ENCODE results near the gene CCDC142. TPM values are rescaled to one million over a fixed set of nuclear protein-coding genes. Genes with fewer than 3 reads are reported as not detected.

CCDC142 gene
- total and polyA plus RNA-seq, 4 donors, result 5.1 to 28.3 (median 10.8) TPM

GRCh38 chr2:74424995-74425406 is 57.8 kb downstream of the CCDC142 start:
- H3K4me3 ChIP-seq (ENCODE audit: low read depth in 1 of 3, low read length in 3 of 3), result no peak overlapping the region
- no peak for TF ChIP-seq FOXA2 (IDR thresholded peaks at IDR 0.05)
- no peak for TF ChIP-seq YY1 (IDR thresholded peaks at IDR 0.05)
- no peak for TF ChIP-seq HNF4G (IDR thresholded peaks at IDR 0.05)
- TF ChIP-seq CTCF (IDR thresholded peaks at IDR 0.05; ENCODE audit: low read depth, low read length, missing input control), result no peak
- TF ChIP-seq SP1 (IDR thresholded peaks at IDR 0.05), result no peak
- TF ChIP-seq JUND (IDR thresholded peaks at IDR 0.05), result no peak
- TF ChIP-seq HNF4A (conservative IDR thresholded peaks at IDR 0.05), result no peak
- no peak for TF ChIP-seq REST (IDR thresholded peaks at IDR 0.05)
- no peak for TF ChIP-seq RAD21 (IDR thresholded peaks at IDR 0.05)
- no peak for TF ChIP-seq MAX (IDR thresholded peaks at IDR 0.05)
- H3K27ac ChIP-seq (ENCODE audit: low read depth in 1 of 2, low read length in 2 of 2), result no peak overlapping the region
- H3K36me3 ChIP-seq (ENCODE audit: control insufficient read depth in 4 of 4, insufficient read depth in 3 of 4, low read depth in 1 of 4, low read length in 3 of 4), result peaks cover 10 to 41% (median 27%) of the 10 kb centered on the region in 4 donors
- H3K27me3 ChIP-seq (ENCODE audit: control insufficient read depth in 4 of 4, insufficient read depth in 4 of 4, low read length in 3 of 4), result no peaks in the 10 kb centered on the region
- DNase-seq (ENCODE audit: low spot score), result no peak
- H3K9ac ChIP-seq (ENCODE audit: low read depth in 1 of 2, low read length in 2 of 2), result no peak overlapping the region
- WGBS, result 92% methylated on average over 5 of the region's 5 CpGs
- peaks cover 6 to 28% (median 21%) of the 10 kb centered on the region in 4 donors for H3K4me1 ChIP-seq (ENCODE audit: control insufficient read depth in 4 of 4, insufficient read depth in 4 of 4, low read length in 3 of 4)
- H3K9me3 ChIP-seq (ENCODE audit: control insufficient read depth in 4 of 4, low read length in 3 of 4), result no peaks in the 10 kb centered on the region

- TF ChIP-seq HNF4A (conservative IDR thresholded peaks at IDR 0.05), result no peak
- TF ChIP-seq JUND (IDR thresholded peaks at IDR 0.05), result no peak
- no peak for DNase-seq (ENCODE audit: low spot score)
- Histone ChIP-seq H3K27ac (ENCODE audit: low read depth in 1 of 2, low read length in 2 of 2) (no peak overlapping the region), H3K9me3 (ENCODE audit: control insufficient read depth in 4 of 4, low read length in 3 of 4) (no peaks in the 10 kb centered on the region), H3K4me3 (ENCODE audit: low read depth in 1 of 3, low read length in 3 of 3) (no peak overlapping the region), H3K36me3 (ENCODE audit: control insufficient read depth in 4 of 4, insufficient read depth in 3 of 4, low read depth in 1 of 4, low read length in 3 of 4) (peaks cover 10 to 41% (median 27%) of the 10 kb centered on the region in 4 donors), H3K27me3 (ENCODE audit: control insufficient read depth in 4 of 4, insufficient read depth in 4 of 4, low read length in 3 of 4) (no peaks in the 10 kb centered on the region), H3K4me1 (ENCODE audit: control insufficient read depth in 4 of 4, insufficient read depth in 4 of 4, low read length in 3 of 4) (peaks cover 6 to 22% (median 15%) of the 10 kb centered on the region in 4 donors), H3K9ac (ENCODE audit: low read depth in 1 of 2, low read length in 2 of 2) (no peak overlapping the region)
- WGBS, result 72% methylated on average over 5 of the region's 5 CpGs
These were observed 58.4 kb downstream of the CCDC142 start for GRCh38 chr2:74424139-74424992.

Other genes starting within 250 kb of the CCDC142 start
- gene SLC4A5, start 139.6 kb downstream of the CCDC142 start, total RNA-seq, result under 1 TPM; 0.42 to 0.50 TPM
- under 1 TPM; 0.12 to 0.15 TPM for gene SLC4A5, start 139.6 kb downstream of the CCDC142 start, polyA plus RNA-seq
- gene DCTN1, start 102.7 kb downstream of the CCDC142 start, total RNA-seq, result 10 to 100 TPM; 34.8 to 40.9 TPM
- gene DCTN1, start 102.7 kb downstream of the CCDC142 start, polyA plus RNA-seq, result 10 to 100 TPM; 29.7 to 32.1 TPM
- under 1 TPM; 0.08 to 0.23 TPM for gene C2orf81, start 61.4 kb downstream of the CCDC142 start, total RNA-seq
- gene C2orf81, start 61.4 kb downstream of the CCDC142 start, polyA plus RNA-seq, result under 1 TPM; 0.35 to 0.44 TPM
- gene WDR54, start 61.3 kb downstream of the CCDC142 start, total RNA-seq, result 1 to 10 TPM; 1.7 to 4.2 TPM
- gene WDR54, start 61.3 kb downstream of the CCDC142 start, polyA plus RNA-seq, result 1 to 10 TPM; 3.0 to 3.2 TPM
- 10 to 100 TPM; 27.8 to 98.0 TPM for gene RTKN, start 41.1 kb downstream of the CCDC142 start, total RNA-seq
- 10 to 100 TPM; 54.4 to 91.7 TPM for gene RTKN, start 41.1 kb downstream of the CCDC142 start, polyA plus RNA-seq
- gene INO80B, start 27.9 kb downstream of the CCDC142 start, total RNA-seq, result 10 to 100 TPM in 1 of 2 donors, 1 to 10 TPM in 1; 7.0 to 14.8 TPM
- gene INO80B, start 27.9 kb downstream of the CCDC142 start, polyA plus RNA-seq, result 10 to 100 TPM in 1 of 2 donors, 1 to 10 TPM in 1; 2.7 to 14.0 TPM
- 10 to 100 TPM; 23.5 to 26.2 TPM for gene WBP1, start 24.6 kb downstream of the CCDC142 start, total RNA-seq
- 10 to 100 TPM; 19.2 to 45.0 TPM for gene WBP1, start 24.6 kb downstream of the CCDC142 start, polyA plus RNA-seq
- gene MOGS, start 17.6 kb downstream of the CCDC142 start, total RNA-seq, result 10 to 100 TPM; 23.4 to 50.0 TPM
- gene MOGS, start 17.6 kb downstream of the CCDC142 start, polyA plus RNA-seq, result 10 to 100 TPM; 21.2 to 38.6 TPM
- 10 to 100 TPM; 12.6 to 21.0 TPM for gene MRPL53, start 10.3 kb downstream of the CCDC142 start, total RNA-seq
- gene MRPL53, start 10.3 kb downstream of the CCDC142 start, polyA plus RNA-seq, result 10 to 100 TPM; 51.1 to 72.5 TPM
- gene TTC31, start 83 bp upstream of the CCDC142 start, total RNA-seq, result 10 to 100 TPM in 1 of 2 donors, 1 to 10 TPM in 1; 9.9 to 26.4 TPM
- gene TTC31, start 83 bp upstream of the CCDC142 start, polyA plus RNA-seq, result 10 to 100 TPM; 15.3 to 16.3 TPM
- 1 to 10 TPM in 1 of 2 donors, under 1 TPM in 1; 0.84 to 2.7 TPM for gene LBX2, start 16.6 kb upstream of the CCDC142 start, total RNA-seq
- 1 to 10 TPM; 2.3 to 2.8 TPM for gene LBX2, start 16.6 kb upstream of the CCDC142 start, polyA plus RNA-seq
- 10 to 100 TPM in 1 of 2 donors, 1 to 10 TPM in 1; 3.3 to 11.1 TPM for gene PCGF1, start 24.7 kb upstream of the CCDC142 start, total RNA-seq
- gene PCGF1, start 24.7 kb upstream of the CCDC142 start, polyA plus RNA-seq, result 10 to 100 TPM; 10.6 to 12.5 TPM
- not detected for gene TLX2, start 31.5 kb upstream of the CCDC142 start, total RNA-seq
- gene TLX2, start 31.5 kb upstream of the CCDC142 start, polyA plus RNA-seq, result not detected
- 1 to 10 TPM in 1 of 2 donors, under 1 TPM in 1; 0.08 to 1.0 TPM for gene DQX1, start 43.2 kb upstream of the CCDC142 start, total RNA-seq
- under 1 TPM in 1 of 2 donors, not detected in 1; 0.05 TPM for gene DQX1, start 43.2 kb upstream of the CCDC142 start, polyA plus RNA-seq
- gene AUP1, start 46.7 kb upstream of the CCDC142 start, total RNA-seq, result 100 to 1,000 TPM in 1 of 2 donors, 10 to 100 TPM in 1; 62.6 to 126 TPM
- 100 to 1,000 TPM in 1 of 2 donors, 10 to 100 TPM in 1; 96.4 to 122 TPM for gene AUP1, start 46.7 kb upstream of the CCDC142 start, polyA plus RNA-seq
- 10 to 100 TPM; 18.7 to 81.8 TPM for gene HTRA2, start 46.9 kb upstream of the CCDC142 start, total RNA-seq
- gene HTRA2, start 46.9 kb upstream of the CCDC142 start, polyA plus RNA-seq, result 10 to 100 TPM; 13.3 to 18.2 TPM
- gene LOXL3, start 70.9 kb upstream of the CCDC142 start, total RNA-seq, result 1 to 10 TPM; 1.6 to 2.8 TPM
- gene LOXL3, start 70.9 kb upstream of the CCDC142 start, polyA plus RNA-seq, result under 1 TPM; 0.31 to 0.98 TPM
- gene DOK1, start 71.7 kb upstream of the CCDC142 start, total RNA-seq, result 1 to 10 TPM; 4.6 to 8.6 TPM
- gene DOK1, start 71.7 kb upstream of the CCDC142 start, polyA plus RNA-seq, result 1 to 10 TPM; 2.0 to 3.6 TPM
- under 1 TPM; under 0.01 to 0.09 TPM for gene M1AP, start 165.3 kb upstream of the CCDC142 start, total RNA-seq
- gene M1AP, start 165.3 kb upstream of the CCDC142 start, polyA plus RNA-seq, result under 1 TPM; 0.06 to 0.38 TPM
- 1 to 10 TPM in 1 of 2 donors, under 1 TPM in 1; 0.92 to 1.1 TPM for gene SEMA4F, start 171.2 kb upstream of the CCDC142 start, total RNA-seq
- under 1 TPM; 0.57 to 0.99 TPM for gene SEMA4F, start 171.2 kb upstream of the CCDC142 start, polyA plus RNA-seq

Measured in liver (tissue), 9 donors.